HG02610 (cell line): ENCODE data around the gene PRSS53.

ENCODE experiments used
- ATAC-seq: cut with Tn5 transposase; IDR thresholded peaks from one replicate; pipeline ENCODE4 v1.9.1; 2021; ENCODE audit warnings: mild to moderate bottlenecking, moderate library complexity; ENCODE audit not compliant: unreplicated experiment

The PRSS53 gene

DNA sequence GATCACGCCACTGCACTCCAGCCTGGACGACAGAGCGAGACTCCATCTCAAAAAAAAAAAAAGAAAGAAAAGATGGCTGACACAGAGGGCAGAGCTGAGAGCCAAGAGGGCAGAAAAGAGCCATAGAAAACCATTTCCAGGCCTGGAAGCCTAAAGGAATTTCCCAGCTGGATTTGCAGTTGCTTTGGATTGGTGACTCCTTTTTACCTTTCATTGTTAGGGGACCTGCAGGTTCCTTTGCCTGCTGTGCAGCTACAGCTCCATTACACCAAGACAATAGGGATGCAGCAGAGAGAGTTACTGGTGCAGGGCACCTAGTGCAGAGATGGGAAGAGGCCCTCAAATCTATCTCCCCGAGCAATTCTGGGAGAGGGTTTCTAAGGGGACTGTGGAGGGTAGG is 33.1 kb downstream of the PRSS53 start:
- no peak for ATAC-seq

DNA sequence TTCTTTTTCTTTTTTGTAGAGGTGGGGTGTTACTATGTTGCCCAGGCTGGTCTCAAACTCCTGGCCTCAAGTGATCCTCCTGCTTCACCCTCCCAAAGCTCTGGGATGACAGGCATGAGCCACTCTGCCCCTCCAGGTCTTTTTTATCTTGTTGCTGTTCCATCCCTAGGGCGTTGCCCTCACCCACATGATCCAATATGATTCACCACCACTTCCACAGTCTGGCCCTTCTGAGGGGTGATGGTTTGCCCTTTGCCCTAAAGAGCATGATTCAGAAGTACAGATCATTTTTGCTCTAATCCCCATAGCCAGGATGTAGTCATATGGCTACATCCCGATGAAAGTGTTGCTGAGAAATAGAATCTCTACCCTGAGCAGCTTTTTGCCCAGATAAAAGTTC is 36.6 kb downstream of the PRSS53 start:
- ATAC-seq, result no peak

DNA sequence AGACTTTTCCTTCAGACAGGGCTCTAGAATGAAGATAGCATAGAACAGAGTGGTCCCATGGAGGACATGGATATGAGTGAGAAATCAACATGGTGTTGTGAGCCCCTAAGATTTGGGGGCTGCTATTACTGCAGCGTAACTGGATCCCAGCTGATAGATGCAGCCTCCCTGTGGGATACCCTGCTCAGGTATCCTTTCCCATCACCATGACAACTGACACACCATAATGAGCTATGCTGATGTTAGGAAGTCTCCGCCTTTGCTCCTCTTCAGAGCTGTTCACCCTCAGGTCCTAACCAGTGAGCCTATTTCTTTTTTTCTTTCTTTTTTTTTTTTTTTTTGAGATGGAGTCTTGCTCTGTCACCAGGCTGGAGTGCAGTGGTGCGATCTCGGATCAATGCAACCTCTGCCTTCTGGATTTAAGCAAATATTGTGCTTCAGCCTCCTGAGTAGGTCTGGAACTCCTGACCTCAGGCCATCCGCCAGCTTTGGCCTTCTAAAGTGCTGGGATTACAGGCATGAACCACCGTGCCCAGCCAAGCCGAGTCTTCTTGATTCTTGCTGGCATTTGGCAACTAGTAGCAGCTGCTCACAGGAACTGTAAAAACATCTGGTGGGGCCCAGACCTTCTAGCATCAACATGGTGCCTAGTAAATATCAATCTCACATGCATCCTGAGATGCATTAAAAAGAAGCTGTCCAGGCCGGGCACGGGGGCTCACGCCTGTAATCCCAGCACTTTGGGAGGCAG is 38.3 kb downstream of the PRSS53 start:
- no peak for ATAC-seq

DNA sequence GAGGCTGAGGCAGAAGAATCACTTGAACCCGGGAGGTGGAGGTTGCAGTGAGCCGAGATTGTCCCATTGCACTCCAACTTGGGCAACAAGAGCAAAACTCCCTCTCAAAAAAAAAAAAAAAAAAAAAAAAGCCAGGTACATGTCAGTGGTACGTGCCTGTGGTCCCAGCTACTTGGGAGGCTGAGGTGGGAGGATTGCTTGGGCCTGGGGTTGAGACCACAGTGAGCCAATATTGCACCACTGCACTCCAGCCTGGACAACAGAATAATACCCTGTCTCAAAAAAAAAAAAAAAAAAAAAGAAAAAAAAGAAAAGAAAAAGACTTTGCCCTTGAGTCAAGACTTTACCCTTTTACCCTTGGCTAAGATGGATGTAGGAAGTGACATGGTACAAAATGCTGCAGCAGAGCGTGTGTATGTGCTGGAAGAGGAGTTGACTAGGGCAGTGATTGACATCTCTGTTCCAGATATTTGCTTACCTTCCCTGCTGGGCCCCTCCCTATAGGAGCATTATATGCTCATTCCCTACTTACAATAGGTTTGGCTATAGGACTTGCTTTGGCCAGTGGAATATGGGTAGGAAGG is 44.8 kb downstream of the PRSS53 start:
- no peak for ATAC-seq

DNA sequence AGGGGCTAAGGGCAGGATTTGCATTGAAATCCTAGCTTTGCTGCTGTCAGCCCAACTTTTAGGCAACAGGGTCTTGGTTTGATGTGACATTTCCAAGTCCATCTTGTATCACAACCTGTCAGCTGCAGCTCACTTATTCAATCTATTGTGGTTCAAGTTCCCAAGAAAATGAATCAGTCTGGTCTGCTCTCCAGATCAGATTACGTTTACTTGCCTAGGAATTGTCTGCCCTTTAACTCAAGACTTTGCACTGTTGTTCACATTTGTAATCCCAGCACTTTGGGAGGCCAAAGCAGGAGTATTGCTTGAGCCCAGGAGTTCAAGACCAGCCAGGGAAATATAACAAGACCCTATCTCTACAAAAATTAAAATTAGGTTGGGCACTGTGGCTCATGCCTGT is 45.4 kb downstream of the PRSS53 start:
- ATAC-seq, result no peak

DNA sequence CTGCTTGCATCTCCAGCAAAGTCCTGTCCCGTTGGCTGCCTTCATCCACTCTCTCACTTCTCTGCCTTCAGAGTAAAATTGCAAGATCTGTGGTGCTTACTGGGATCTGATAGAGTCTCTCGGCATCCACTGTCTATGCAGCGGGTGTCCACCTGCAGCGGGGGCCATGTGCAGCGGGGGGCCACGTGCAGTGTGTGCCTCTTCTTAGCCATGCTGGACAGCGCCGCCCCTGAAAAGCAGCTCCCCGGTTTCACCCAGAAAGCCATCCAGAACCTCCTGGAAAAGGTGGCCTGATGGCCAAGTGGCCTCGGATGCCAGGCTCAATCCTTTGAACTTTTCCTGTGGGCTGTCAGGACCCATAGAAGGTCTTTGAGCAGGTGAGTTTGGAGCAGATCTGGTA is 45.9 kb downstream of the PRSS53 start:
- ATAC-seq, result no peak

DNA sequence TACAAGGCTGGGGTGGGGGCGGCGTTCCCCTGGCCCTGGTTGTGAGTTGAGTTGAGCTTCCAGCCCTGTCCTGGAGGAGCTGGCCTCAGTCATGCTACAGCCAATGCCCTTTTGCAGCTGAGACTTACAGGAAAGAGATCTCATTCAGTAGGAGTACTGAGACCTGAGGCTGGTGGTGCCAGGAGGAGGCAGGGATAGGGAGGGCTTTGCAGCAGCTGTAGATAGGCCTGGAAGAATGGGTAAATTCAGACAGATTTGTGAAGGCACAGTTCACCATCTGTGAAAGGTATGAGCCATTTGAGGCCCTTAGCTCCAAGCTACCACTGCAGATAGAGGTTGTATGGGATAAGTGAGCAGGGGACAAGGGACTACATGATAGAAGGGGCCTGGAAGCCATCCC is 49.8 kb downstream of the PRSS53 start:
- ATAC-seq, result no peak

DNA sequence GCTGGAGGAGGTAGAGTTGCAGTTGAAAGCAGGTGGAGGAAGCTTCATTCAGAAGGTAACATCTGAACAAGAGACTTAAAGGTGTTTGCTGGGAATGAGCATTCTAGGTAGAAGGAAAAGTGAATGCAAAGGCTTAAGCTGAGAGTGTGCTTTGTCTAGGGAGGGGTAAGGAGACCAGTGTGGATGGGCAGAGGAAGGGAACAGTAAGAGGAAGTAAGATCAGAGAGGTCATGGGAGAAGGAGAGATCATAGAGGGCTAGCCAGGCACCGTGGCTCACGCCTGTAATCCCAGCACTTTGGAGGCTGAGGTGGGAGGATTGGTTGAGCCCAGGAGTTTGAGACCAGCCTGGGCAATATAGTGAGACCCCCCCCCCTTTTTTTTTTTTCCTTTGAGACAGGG is 52.1 kb downstream of the PRSS53 start:
- no peak for ATAC-seq

DNA sequence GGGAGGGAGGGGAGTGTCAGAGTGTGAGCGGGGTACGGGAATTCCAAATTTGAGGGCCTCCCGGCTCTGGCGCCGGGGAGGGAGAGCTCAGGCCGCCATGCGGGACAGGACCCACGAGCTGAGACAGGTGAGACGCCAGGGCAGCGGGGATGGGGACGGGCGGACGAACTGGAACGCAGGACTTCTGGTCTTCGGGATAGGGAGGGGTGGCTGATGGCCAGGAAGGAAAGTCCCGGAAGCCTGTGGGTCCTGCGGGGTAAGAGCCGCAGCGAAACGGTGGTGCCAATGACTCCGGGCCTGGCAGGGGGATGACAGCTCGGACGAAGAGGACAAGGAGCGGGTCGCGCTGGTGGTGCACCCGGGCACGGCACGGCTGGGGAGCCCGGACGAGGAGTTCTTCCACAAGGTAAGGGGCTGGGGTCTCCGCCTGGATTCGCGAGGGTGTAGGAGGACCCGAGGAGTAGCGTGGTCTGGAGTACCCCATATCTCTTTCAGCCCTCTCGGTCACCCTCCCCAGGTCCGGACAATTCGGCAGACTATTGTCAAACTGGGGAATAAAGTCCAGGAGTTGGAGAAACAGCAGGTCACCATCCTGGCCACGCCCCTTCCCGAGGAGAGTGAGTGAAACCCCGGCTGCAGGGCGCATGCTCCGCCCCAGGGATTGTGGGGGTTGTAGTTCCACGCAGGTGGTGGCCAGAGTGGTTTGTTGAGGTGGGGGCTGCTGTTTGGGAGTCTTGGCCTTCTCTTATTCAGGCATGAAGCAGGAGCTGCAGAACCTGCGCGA is 54.8 kb downstream of the PRSS53 start:
- peak; percentile 42 for ATAC-seq
